HG03342 (cell line): Measurements from ENCODE around the gene CTSZ.
"Not testable (repeated sequence)": the region's sequence is repeated elsewhere in the genome, so short reads cannot be mapped to it uniquely, and the experiment has no call there.

Source experiments
- ATAC-seq: cut with Tn5 transposase; IDR thresholded peaks from one replicate; pipeline ENCODE4 v1.9.1; 2021; ENCODE audit warnings: mild to moderate bottlenecking, moderate library complexity; ENCODE audit not compliant: unreplicated experiment

The CTSZ gene

GRCh38 chr20:59014680-59015389, 7.8 kb upstream of the CTSZ start:
- ATAC-seq, result no peak

- ATAC-seq, result no peak
Measured at GRCh38 chr20:59013959-59014608, 7.0 kb upstream of the CTSZ start.

- no peak for ATAC-seq
Measured at GRCh38 chr20:59013031-59013951, 6.2 kb upstream of the CTSZ start.

GRCh38 chr20:59011874-59012157, 4.8 kb upstream of the CTSZ start:
- ATAC-seq, result not testable (repeated sequence)

GRCh38 chr20:59010995-59011873, 4.2 kb upstream of the CTSZ start:
- no peak for ATAC-seq

GRCh38 chr20:59010321-59010994, 3.4 kb upstream of the CTSZ start:
- ATAC-seq, result no peak

GRCh38 chr20:59008715-59009336, 1.8 kb upstream of the CTSZ start:
- no peak for ATAC-seq

GRCh38 chr20:59007665-59008511, 834 bp upstream of the CTSZ start:
- peak; percentile 35 for ATAC-seq

GRCh38 chr20:59006167-59006863, 739 bp downstream of the CTSZ start:
- no peak for ATAC-seq

GRCh38 chr20:59005523-59006166, 1.4 kb downstream of the CTSZ start:
- ATAC-seq, result no peak

- ATAC-seq, result peak; percentile 49
Measured at GRCh38 chr20:59004763-59005522, 2.1 kb downstream of the CTSZ start.

GRCh38 chr20:59004493-59004762, 2.6 kb downstream of the CTSZ start:
- ATAC-seq, result no peak

GRCh38 chr20:59003836-59004492, 3.1 kb downstream of the CTSZ start:
- no peak for ATAC-seq

- no peak for ATAC-seq
Measured at GRCh38 chr20:59002874-59003399, 4.1 kb downstream of the CTSZ start.

- no peak for ATAC-seq
Measured at GRCh38 chr20:59002388-59002787, 4.7 kb downstream of the CTSZ start.

GRCh38 chr20:59001449-59002171, 5.4 kb downstream of the CTSZ start:
- ATAC-seq, result no peak
